ENCODE measurements around the gene SH3GLB2.

The SH3GLB2 gene

GRCh38 chr9:129026442-129027223 is 1.5 kb downstream of the SH3GLB2 start:
- intact Hi-C loops (cut with DNase I), result loop anchor here (5.0 kb wide), 1 partner anchor 86 kb away; the partner anchor contains the start of genes CRAT and PTPA

GRCh38 chr9:129023908-129024233 is 4.3 kb downstream of the SH3GLB2 start:
- intact Hi-C loops (cut with DNase I), result no loop called here
- no peak for DNase-seq

More at GRCh38 chr9:129026442-129027223, 1.5 kb downstream of the SH3GLB2 start:
- peak in 7 of 10 donors; percentile 24 to 91 (median 44) for DNase-seq

GRCh38 chr9:129023036-129023907 is 4.9 kb downstream of the SH3GLB2 start:
- intact Hi-C loops (cut with DNase I), result no loop called here
- DNase-seq, result peak in 7 of 10 donors; percentile 31 to 94 (median 40)

- intact Hi-C loops (cut with DNase I), result no loop called here
- DNase-seq, result no peak
These were observed 6.1 kb downstream of the SH3GLB2 start for GRCh38 chr9:129022037-129022436.

GRCh38 chr9:129021091-129021490 is 7.0 kb downstream of the SH3GLB2 start:
- intact Hi-C loops (cut with DNase I), result no loop called here
- DNase-seq, result no peak

- no peak for DNase-seq
- intact Hi-C loops (cut with DNase I), result no loop called here
These were observed 13.5 kb downstream of the SH3GLB2 start for GRCh38 chr9:129014608-129015007.

- intact Hi-C loops (cut with DNase I), result no loop called here
- DNase-seq, result no peak
These were observed 14.0 kb downstream of the SH3GLB2 start for GRCh38 chr9:129014124-129014523.

- DNase-seq, result no peak
- intact Hi-C loops (cut with DNase I), result no loop called here
These were observed 14.5 kb downstream of the SH3GLB2 start for GRCh38 chr9:129013674-129014073.

- DNase-seq, result no peak
- intact Hi-C loops (cut with DNase I), result no loop called here
These were observed 15.2 kb downstream of the SH3GLB2 start for GRCh38 chr9:129012893-129013448.

- intact Hi-C loops (cut with DNase I), result no loop called here
- no peak for DNase-seq
These were observed 15.8 kb downstream of the SH3GLB2 start for GRCh38 chr9:129012343-129012742.

GRCh38 chr9:129011761-129012181 is 16.4 kb downstream of the SH3GLB2 start:
- intact Hi-C loops (cut with DNase I), result no loop called here

GRCh38 chr9:129011170-129011569 is 17.0 kb downstream of the SH3GLB2 start:
- no peak for DNase-seq
- intact Hi-C loops (cut with DNase I), result no loop called here

More at GRCh38 chr9:129011761-129012181, 16.4 kb downstream of the SH3GLB2 start:
- DNase-seq, result no peak

GRCh38 chr9:129010267-129010975 is 17.7 kb downstream of the SH3GLB2 start:
- intact Hi-C loops (cut with DNase I), result no loop called here

GRCh38 chr9:129009584-129010141 is 18.5 kb downstream of the SH3GLB2 start:
- intact Hi-C loops (cut with DNase I), result no loop called here

More at GRCh38 chr9:129010267-129010975, 17.7 kb downstream of the SH3GLB2 start:
- DNase-seq, result no peak

GRCh38 chr9:129008986-129009583 is 19.0 kb downstream of the SH3GLB2 start:
- intact Hi-C loops (cut with DNase I), result no loop called here

More at GRCh38 chr9:129009584-129010141, 18.5 kb downstream of the SH3GLB2 start:
- DNase-seq, result peak in 3 of 10 donors; percentile 35 to 82 (median 61)

GRCh38 chr9:129008469-129008965 is 19.6 kb downstream of the SH3GLB2 start:
- DNase-seq, result peak in 4 of 10 donors; percentile 9 to 78 (median 60)

More at GRCh38 chr9:129008986-129009583, 19.0 kb downstream of the SH3GLB2 start:
- peak in 4 of 10 donors; percentile 17 to 78 (median 68) for DNase-seq

GRCh38 chr9:129007766-129008468 is 20.2 kb downstream of the SH3GLB2 start:
- intact Hi-C loops (cut with DNase I), result no loop called here
- DNase-seq, result peak in 4 of 10 donors; percentile 16 to 77 (median 60)

More at GRCh38 chr9:129008469-129008965, 19.6 kb downstream of the SH3GLB2 start:
- intact Hi-C loops (cut with DNase I), result no loop called here

- intact Hi-C loops (cut with DNase I), result no loop called here
These were observed 20.9 kb downstream of the SH3GLB2 start for GRCh38 chr9:129007035-129007765.

More at GRCh38 chr9:129007035-129007765, 20.9 kb downstream of the SH3GLB2 start:
- DNase-seq, result peak in 4 of 10 donors; percentile 28 to 82 (median 76)
